ENCODE results near the gene GLOD5. TPM values are rescaled to one million over a fixed set of nuclear protein-coding genes. Genes with fewer than 3 reads are reported as not detected.
A peak's percentile ranks its signal among the peaks of the same experiment; 100 is the strongest.

The GLOD5 gene
- total and polyA plus RNA-seq, 9 of the 15 experiments (the other 6 are each of a cell fraction or from before 2014, with no cell fraction given), result 0.27 to 4.4 (median 2.2) TPM

DNA sequence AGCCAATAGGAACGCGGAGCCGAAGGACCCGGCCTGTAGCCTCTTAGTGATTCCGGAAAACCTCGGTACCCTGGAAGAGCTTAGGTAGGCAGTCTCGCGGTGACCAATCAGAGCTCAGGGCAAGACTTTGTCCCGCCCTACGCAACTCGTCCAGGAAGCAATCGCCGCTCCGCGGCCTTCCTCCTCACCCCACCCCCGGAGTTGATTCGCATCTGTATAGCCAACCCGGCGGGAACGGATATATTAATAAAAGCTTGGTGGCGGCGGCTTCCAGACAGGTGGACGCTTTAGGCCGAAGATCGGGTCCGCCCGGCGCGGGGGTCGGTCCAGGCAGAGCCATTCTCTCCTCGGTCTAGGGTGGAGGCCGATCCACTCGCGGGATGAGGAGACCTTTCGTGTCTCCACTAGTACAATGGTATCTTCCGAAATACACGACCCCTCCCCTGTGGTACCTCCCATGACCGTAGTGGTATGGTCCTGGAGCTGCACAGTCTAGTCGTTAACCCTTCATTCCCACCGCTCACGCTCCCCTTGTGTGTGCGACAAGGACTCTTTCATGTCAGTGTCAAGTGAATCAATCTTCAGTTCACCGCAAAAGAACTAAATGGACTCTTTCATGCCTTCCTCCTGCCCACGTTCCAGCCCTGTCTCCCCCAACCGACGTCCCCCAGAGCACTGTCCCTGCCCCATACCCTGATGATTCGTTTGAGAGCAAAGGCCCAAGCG, 24.2 kb upstream of the GLOD5 start (continued):
- TF ChIP-seq, protein P1, sequence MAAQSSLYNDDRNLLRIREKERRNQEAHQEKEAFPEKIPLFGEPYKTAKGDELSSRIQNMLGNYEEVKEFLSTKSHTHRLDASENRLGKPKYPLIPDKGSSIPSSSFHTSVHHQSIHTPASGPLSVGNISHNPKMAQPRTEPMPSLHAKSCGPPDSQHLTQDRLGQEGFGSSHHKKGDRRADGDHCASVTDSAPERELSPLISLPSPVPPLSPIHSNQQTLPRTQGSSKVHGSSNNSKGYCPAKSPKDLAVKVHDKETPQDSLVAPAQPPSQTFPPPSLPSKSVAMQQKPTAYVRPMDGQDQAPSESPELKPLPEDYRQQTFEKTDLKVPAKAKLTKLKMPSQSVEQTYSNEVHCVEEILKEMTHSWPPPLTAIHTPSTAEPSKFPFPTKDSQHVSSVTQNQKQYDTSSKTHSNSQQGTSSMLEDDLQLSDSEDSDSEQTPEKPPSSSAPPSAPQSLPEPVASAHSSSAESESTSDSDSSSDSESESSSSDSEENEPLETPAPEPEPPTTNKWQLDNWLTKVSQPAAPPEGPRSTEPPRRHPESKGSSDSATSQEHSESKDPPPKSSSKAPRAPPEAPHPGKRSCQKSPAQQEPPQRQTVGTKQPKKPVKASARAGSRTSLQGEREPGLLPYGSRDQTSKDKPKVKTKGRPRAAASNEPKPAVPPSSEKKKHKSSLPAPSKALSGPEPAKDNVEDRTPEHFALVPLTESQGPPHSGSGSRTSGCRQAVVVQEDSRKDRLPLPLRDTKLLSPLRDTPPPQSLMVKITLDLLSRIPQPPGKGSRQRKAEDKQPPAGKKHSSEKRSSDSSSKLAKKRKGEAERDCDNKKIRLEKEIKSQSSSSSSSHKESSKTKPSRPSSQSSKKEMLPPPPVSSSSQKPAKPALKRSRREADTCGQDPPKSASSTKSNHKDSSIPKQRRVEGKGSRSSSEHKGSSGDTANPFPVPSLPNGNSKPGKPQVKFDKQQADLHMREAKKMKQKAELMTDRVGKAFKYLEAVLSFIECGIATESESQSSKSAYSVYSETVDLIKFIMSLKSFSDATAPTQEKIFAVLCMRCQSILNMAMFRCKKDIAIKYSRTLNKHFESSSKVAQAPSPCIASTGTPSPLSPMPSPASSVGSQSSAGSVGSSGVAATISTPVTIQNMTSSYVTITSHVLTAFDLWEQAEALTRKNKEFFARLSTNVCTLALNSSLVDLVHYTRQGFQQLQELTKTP (IDR thresholded peaks at IDR 0.05; ENCODE audit: low read depth in 1 of 2, partially characterized antibody in 2 of 2), result peak in 1 of 2 experiments; percentile 22
- TF ChIP-seq TEAD2 (tag; IDR thresholded peaks at IDR 0.05) (no peak), ZNF740 (CRISPR knock-in tag; IDR thresholded peaks at IDR 0.05) (peak; percentile 22; the same call in 1 of the 2 replicates), ZNF740 (tag; IDR thresholded peaks at IDR 0.05) (no peak), HMGXB4 (CRISPR knock-in tag; IDR thresholded peaks at IDR 0.05) (no peak), PML (IDR thresholded peaks at IDR 0.05; ENCODE audit: low read length) (peak; percentile 70), GTF2E2 (tag; IDR thresholded peaks at IDR 0.05) (no peak), LEF1 (IDR thresholded peaks at IDR 0.05) (peak; percentile 47; the same call in 1 of the 2 replicates), RBM25 (IDR thresholded peaks at IDR 0.05; ENCODE audit: low read depth, low read length, severe bottlenecking) (peak; percentile 72), DIDO1 (tag; IDR thresholded peaks at IDR 0.05; ENCODE audit: low read depth) (no peak), ZFX (CRISPR knock-in tag; IDR thresholded peaks at IDR 0.05) (peak; percentile 82), THRAP3 (IDR thresholded peaks at IDR 0.05; ENCODE audit: borderline replicate concordance) (no peak), ZBED1 (IDR thresholded peaks at IDR 0.05) (no peak), ELF1 (tag; IDR thresholded peaks at IDR 0.05) (peak; percentile 91), TAL1 (IDR thresholded peaks at IDR 0.05) (0 out of 2 replicates have a peak, but pooled peaks have one; percentile 7), SMAD3 (CRISPR knock-in tag; conservative IDR thresholded peaks at IDR 0.05) (no peak), MAFK (IDR thresholded peaks at IDR 0.05; ENCODE audit: low read length) (peak; percentile 45; the same call in 1 of the 2 replicates), MEIS2 (IDR thresholded peaks at IDR 0.05; ENCODE audit: partially characterized antibody) (peak; percentile 28), KDM2B (CRISPR knock-in tag; IDR thresholded peaks at IDR 0.05) (no peak), MNT (conservative IDR thresholded peaks at IDR 0.05) (peak in 1 of 2 experiments; percentile 69; a peak in 2 of 4 replicates)
